CD14-positive monocyte (primary cell): ENCODE results near the gene CHI3L2. TPM values are rescaled to one million over a fixed set of nuclear protein-coding genes. Genes with fewer than 3 reads are reported as not detected.
A peak's percentile ranks its signal among the peaks of the same experiment; 100 is the strongest.

ENCODE experiments used
- DNase-seq, 3 donors: peaks; one replicate each; pipeline ENCODE4 v3.0.0-alpha.2; 2011 to 2022
- H2AFZ ChIP-seq: 2 replicates; pipeline ENCODE4 v1.6.0; 2012; ENCODE audit warnings: mild to moderate bottlenecking, low read depth, low read length, inconsistent platforms; ENCODE audit not compliant: insufficient read depth, poor library complexity, severe bottlenecking
- H3K27ac ChIP-seq, 2 donors: 1 replicate in 1 of 2; 2 replicates in 1 of 2; pipeline ENCODE4 v1.5.1; 2012 to 2013; ENCODE audit warnings: low read length in 2 of 2, control low read depth in 1 of 2, inconsistent platforms in 1 of 2, low read depth in 1 of 2, mild to moderate bottlenecking in 1 of 2
- H3K27me3 ChIP-seq, 2 donors: one replicate each; pipeline versions ENCODE4 v1.6.0 to v1.6.1; 2011 to 2013; ENCODE audit warnings: low read length in 2 of 2; ENCODE audit not compliant: control insufficient read depth in 2 of 2, insufficient read depth in 2 of 2
- H3K36me3 ChIP-seq, 2 donors: replicated peaks in 1 of 2; 1 replicate in 1 of 2; 2 replicates in 1 of 2; pipeline versions ENCODE4 v1.5.1 to v1.6.1; 2012 to 2013; ENCODE audit warnings: low read length in 2 of 2, control low read depth in 1 of 2, inconsistent platforms in 1 of 2, mild to moderate bottlenecking in 1 of 2; ENCODE audit not compliant: insufficient read depth in 2 of 2, control insufficient read depth in 1 of 2
- H3K4me1 ChIP-seq, 2 donors: 1 replicate in 1 of 2; 2 replicates in 1 of 2; pipeline versions ENCODE4 v1.5.1 to v1.6.1; 2012 to 2013; ENCODE audit warnings: low read length in 2 of 2, control low read depth in 1 of 2, inconsistent platforms in 1 of 2, mild to moderate bottlenecking in 1 of 2, moderate library complexity in 1 of 2; ENCODE audit not compliant: insufficient read depth in 2 of 2, control insufficient read depth in 1 of 2
- H3K4me2 ChIP-seq: replicated peaks from 2 replicates; pipeline ENCODE3; 2012; ENCODE audit warnings: low read length, moderate library complexity, mild to moderate bottlenecking; ENCODE audit not compliant: poor library complexity, severe bottlenecking; ENCODE audit errors: extremely low read depth
- H3K4me3 ChIP-seq, 3 experiments: fragments of 200-600 bp in 1 of 3; sonication (generic) in 1 of 3; replicated peaks in 1 of 3; 1 replicate in 2 of 3; 2 replicates in 1 of 3; pipeline ENCODE4 v1.5.1; 2011 to 2013; ENCODE audit warnings: low read length in 3 of 3, mild to moderate bottlenecking in 3 of 3, control low read depth in 2 of 3, low read depth in 2 of 3, inconsistent platforms in 1 of 3, moderate library complexity in 1 of 3
- H3K79me2 ChIP-seq: 2 replicates; pipeline ENCODE4 v1.6.0; 2012; ENCODE audit warnings: mild to moderate bottlenecking, control low read depth, inconsistent platforms, low read length, moderate library complexity; ENCODE audit not compliant: insufficient read depth
- H3K9ac ChIP-seq: 2 replicates; pipeline ENCODE4 v1.6.0; 2017; ENCODE audit warnings: low read length, mild to moderate bottlenecking; ENCODE audit not compliant: insufficient read depth, poor library complexity, severe bottlenecking
- H3K9me3 ChIP-seq, 2 donors: replicated peaks in 1 of 2; 1 replicate in 1 of 2; 2 replicates in 1 of 2; pipeline versions ENCODE4 v1.5.1 to v1.6.1; 2012 to 2013; ENCODE audit warnings: low read length in 2 of 2, control low read depth in 1 of 2; ENCODE audit not compliant: control insufficient read depth in 1 of 2, insufficient read depth in 1 of 2
- H4K20me1 ChIP-seq: 2 replicates; pipeline ENCODE4 v1.6.0; 2012; ENCODE audit warnings: mild to moderate bottlenecking, low read length, control low read depth, moderate library complexity; ENCODE audit not compliant: insufficient read depth
- H3K27ac Mint-ChIP-seq, 7 donors: one replicate each; pipeline ENCODE4 v1.8.0; 2020; ENCODE audit warnings: mild to moderate bottlenecking in 7 of 7, mixed read lengths in 7 of 7, moderate library complexity in 6 of 7, inconsistent platforms in 2 of 7
- H3K27me3 Mint-ChIP-seq, 3 donors: one replicate each; pipeline ENCODE4 v1.8.0; 2021 to 2022; ENCODE audit warnings: low read depth in 3 of 3, mild to moderate bottlenecking in 3 of 3, mixed read lengths in 3 of 3, moderate library complexity in 3 of 3, inconsistent platforms in 1 of 3
- H3K36me3 Mint-ChIP-seq, 2 donors: one replicate each; pipeline ENCODE4 v1.8.0; 2020; ENCODE audit warnings: mixed read lengths in 2 of 2, inconsistent platforms in 1 of 2, mild to moderate bottlenecking in 1 of 2
- H3K4me1 Mint-ChIP-seq: one replicate; pipeline ENCODE4 v1.8.0; 2020; ENCODE audit warnings: mild to moderate bottlenecking, mixed read lengths
- H3K4me3 Mint-ChIP-seq, 2 donors: one replicate each; pipeline ENCODE4 v1.8.0; 2020; ENCODE audit warnings: mild to moderate bottlenecking in 2 of 2, mixed read lengths in 2 of 2, moderate library complexity in 1 of 2
- H3K9me3 Mint-ChIP-seq, 7 donors: one replicate each; pipeline ENCODE4 v1.8.0; 2020 to 2022; ENCODE audit warnings: mixed read lengths in 7 of 7, mild to moderate bottlenecking in 6 of 7, moderate library complexity in 6 of 7, inconsistent platforms in 2 of 7
- CTCF ChIP-seq: fragments of 200-600 bp; IDR thresholded peaks from one replicate; pipeline ENCODE4 v1.8.0; 2022; ENCODE audit warnings: antibody characterized with exemption, mild to moderate bottlenecking
- WGBS: methylation state at CpG from one replicate; pipeline ENCODE4 v1.1.5; 2013; ENCODE audit warnings: missing lambda C conversion rate; ENCODE audit not compliant: insufficient coverage; 5-methylcytosine and 5-hydroxymethylcytosine counted together
- intact Hi-C, 2 donors: fragments of 100-400 bp; cut with micrococcal nuclease; formaldehyde crosslinking; loops; one replicate each; pipeline versions ENCODE4 v1.15.0 to v1.15.1; 2023
- polyA plus RNA-seq, 3 donors: library from polyadenylated mRNA; depleted of rRNA in 1 of 3; unstranded in 2 of 3; stranded (reverse) in 1 of 3; fragments of 300-500 nt in 2 of 3; fragments of >200 nt in 1 of 3; fragmentation: Illumina TruSeq in 2 of 3; gene quantifications; 1 replicate in 2 of 3; 2 replicates in 1 of 3; pipeline ENCODE4 v1.2.3, GENCODE V29; 2012 to 2021

The CHI3L2 gene
- polyA plus RNA-seq, 3 donors, result 1.2 to 9.9 (median 1.4) TPM

- H3K27ac ChIP-seq, result peak overlapping the region; percentile 43 to 62
- Mint-ChIP-seq H3K27ac (peak overlapping the region; percentile 68 to 90 (median 84)), H3K36me3 (no peaks in the 10 kb centered on the region), H3K27me3 (peaks cover 0 to 8% (median 0%) of the 10 kb centered on the region in 3 donors), H3K4me1 (peaks cover 68% of the 10 kb centered on the region), H3K9me3 (no peaks in the 10 kb centered on the region), H3K4me3 (peak overlapping the region; percentile 18 to 81)
- H3K9me3 ChIP-seq, result no peaks in the 10 kb centered on the region
- H3K4me2 ChIP-seq, result peak overlapping the region; percentile 58
- H4K20me1 ChIP-seq, result no peaks in the 10 kb centered on the region
- DNase-seq, result peak in 2 of 3 donors; percentile 30 to 34
- peak overlapping the region in 1 of 3 experiments; percentile 52 for H3K4me3 ChIP-seq
- intact Hi-C loops, result loop anchor here in 1 of 2 donors (2.0 to 10.0 kb wide), 3 partner anchors 15 to 183 kb away; no protein-coding TSS in a partner anchor
- WGBS, result 0% methylated on average over 1 of the region's 5 CpGs
- H3K4me1 ChIP-seq, result peaks cover 60 to 67% of the 10 kb centered on the region in 2 donors
- no peaks in the 10 kb centered on the region for H3K27me3 ChIP-seq
- H3K79me2 ChIP-seq, result no peaks in the 10 kb centered on the region
- no peak overlapping the region for H3K9ac ChIP-seq
- peak overlapping the region; percentile 19 for H2AFZ ChIP-seq
- H3K36me3 ChIP-seq, result no peaks in the 10 kb centered on the region
- TF ChIP-seq CTCF, result no peak
These were observed 5.8 kb upstream of the CHI3L2 start for GRCh38 chr1:111221633-111222291.

- Histone ChIP-seq H3K27me3 (no peaks in the 10 kb centered on the region), H3K36me3 (no peaks in the 10 kb centered on the region), H3K9me3 (no peaks in the 10 kb centered on the region), H3K9ac (no peak overlapping the region), H4K20me1 (no peaks in the 10 kb centered on the region), H3K4me3 (peak overlapping the region in 1 of 3 experiments; percentile 52), H3K27ac (peak overlapping the region; percentile 43 to 62), H3K4me1 (peaks cover 60 to 67% of the 10 kb centered on the region in 2 donors), H3K79me2 (no peaks in the 10 kb centered on the region), H2AFZ (peak overlapping the region; percentile 31), H3K4me2 (peak overlapping the region; percentile 58)
- Mint-ChIP-seq H3K9me3 (no peaks in the 10 kb centered on the region), H3K4me3 (peak overlapping the region in 1 of 2 donors; percentile 81), H3K4me1 (peaks cover 69% of the 10 kb centered on the region), H3K36me3 (no peaks in the 10 kb centered on the region), H3K27ac (peak overlapping the region; percentile 76 to 89 (median 84)), H3K27me3 (peaks cover 0 to 8% (median 0%) of the 10 kb centered on the region in 3 donors)
- peak; percentile 50 to 74 (median 62) for DNase-seq
- intact Hi-C loops, result loop anchor here in 1 of 2 donors (10.0 kb wide), 2 partner anchors 122 to 182 kb away; no protein-coding TSS in a partner anchor
- peak; percentile 92 for TF ChIP-seq CTCF
- WGBS, result 45% methylated on average over 8 of the region's 10 CpGs
These were observed 5.0 kb upstream of the CHI3L2 start for GRCh38 chr1:111222308-111223125.
